OCI-M2 (cell line): ENCODE results near the gene SCTR.

Source experiments
- DNase-seq: peaks from one replicate; lab custom pipeline; 2025; ENCODE audit not compliant: unreplicated experiment; lab: John Stamatoyannopoulos, UW

The SCTR gene

GRCh38 chr2:119523383-119523951 is 816 bp downstream of the SCTR start:
- DNase-seq: no peak

- DNase-seq: no peak
These were observed 1.6 kb downstream of the SCTR start for GRCh38 chr2:119522671-119523070.

GRCh38 chr2:119521433-119522050 is 2.7 kb downstream of the SCTR start:
- DNase-seq: no peak

GRCh38 chr2:119520696-119521432 is 3.4 kb downstream of the SCTR start:
- no peak for DNase-seq

GRCh38 chr2:119519057-119519408 is 5.2 kb downstream of the SCTR start:
- no peak for DNase-seq

- DNase-seq: no peak
These were observed 5.8 kb downstream of the SCTR start for GRCh38 chr2:119518401-119519056.

GRCh38 chr2:119517433-119517832 is 6.8 kb downstream of the SCTR start:
- no peak for DNase-seq

- no peak for DNase-seq
These were observed 8.2 kb downstream of the SCTR start for GRCh38 chr2:119516121-119516520.

GRCh38 chr2:119513832-119514231 is 10.5 kb downstream of the SCTR start:
- DNase-seq: no peak

- no peak for DNase-seq
These were observed 11.3 kb downstream of the SCTR start for GRCh38 chr2:119512946-119513345.

GRCh38 chr2:119511989-119512388 is 12.3 kb downstream of the SCTR start:
- no peak for DNase-seq

GRCh38 chr2:119508756-119509155 is 15.5 kb downstream of the SCTR start:
- DNase-seq: no peak

- no peak for DNase-seq
These were observed 27.6 kb downstream of the SCTR start for GRCh38 chr2:119496682-119497081.

GRCh38 chr2:119495948-119496347 is 28.3 kb downstream of the SCTR start:
- DNase-seq: no peak

- no peak for DNase-seq
These were observed 30.0 kb downstream of the SCTR start for GRCh38 chr2:119494163-119494790.

GRCh38 chr2:119491776-119492525 is 32.3 kb downstream of the SCTR start:
- no peak for DNase-seq

- DNase-seq: no peak
These were observed 33.6 kb downstream of the SCTR start for GRCh38 chr2:119490653-119491195.

GRCh38 chr2:119490106-119490505 is 34.2 kb downstream of the SCTR start:
- DNase-seq: no peak

- DNase-seq: no peak
These were observed 34.9 kb downstream of the SCTR start for GRCh38 chr2:119489232-119489952.
